HG03460 (cell line): ENCODE results near the gene BORCS5.

Experiments
- ATAC-seq: cut with Tn5 transposase; IDR thresholded peaks from one replicate; pipeline ENCODE4 v1.9.1; 2021; ENCODE audit not compliant: unreplicated experiment

The BORCS5 gene

GRCh38 chr12:12507121-12507520 is 150.2 kb downstream of the BORCS5 start:
- ATAC-seq, result no peak

GRCh38 chr12:12508612-12509011 is 151.7 kb downstream of the BORCS5 start:
- no peak for ATAC-seq

- ATAC-seq, result no peak
Observed at GRCh38 chr12:12510141-12510540, 153.3 kb downstream of the BORCS5 start.

GRCh38 chr12:12510551-12510950 is 153.7 kb downstream of the BORCS5 start:
- ATAC-seq, result no peak

- no peak for ATAC-seq
Observed at GRCh38 chr12:12511021-12511783, 154.3 kb downstream of the BORCS5 start.

- no peak for ATAC-seq
Observed at GRCh38 chr12:12511895-12512711, 155.2 kb downstream of the BORCS5 start.

GRCh38 chr12:12513416-12514006 is 156.6 kb downstream of the BORCS5 start:
- no peak for ATAC-seq

GRCh38 chr12:12518464-12518845 is 161.6 kb downstream of the BORCS5 start:
- no peak for ATAC-seq

GRCh38 chr12:12518919-12519318 is 162.0 kb downstream of the BORCS5 start:
- no peak for ATAC-seq
